ENCODE results near the gene LRRK1. TPM values are rescaled to one million over a fixed set of nuclear protein-coding genes. Genes with fewer than 3 reads are reported as not detected.
A peak's percentile ranks its signal among the peaks of the same experiment; 100 is the strongest.

Gene LRRK1
- total RNA-seq, 1 donor: 20.2 TPM

- DNase-seq (ENCODE audit: low read depth in 2 of 3, low spot score in 2 of 3): no peak
These were observed 47.8 kb downstream of the LRRK1 start for GRCh38 chr15:100966997-100967396.

GRCh38 chr15:100968050-100968966, 49.2 kb downstream of the LRRK1 start:
- no peak for DNase-seq (ENCODE audit: low read depth in 2 of 3, low spot score in 2 of 3)

- no peak for DNase-seq (ENCODE audit: low read depth in 2 of 3, low spot score in 2 of 3)
These were observed 53.8 kb downstream of the LRRK1 start for GRCh38 chr15:100972975-100973350.

- DNase-seq (ENCODE audit: low read depth in 2 of 3, low spot score in 2 of 3): peak in 2 of 3 donors; percentile 39 to 42
These were observed 54.4 kb downstream of the LRRK1 start for GRCh38 chr15:100973351-100974111.

GRCh38 chr15:100975043-100975442, 55.9 kb downstream of the LRRK1 start:
- no peak for DNase-seq (ENCODE audit: low read depth in 2 of 3, low spot score in 2 of 3)

GRCh38 chr15:100980410-100981046, 61.4 kb downstream of the LRRK1 start:
- DNase-seq (ENCODE audit: low read depth in 2 of 3, low spot score in 2 of 3): no peak

- DNase-seq (ENCODE audit: low read depth in 2 of 3, low spot score in 2 of 3): no peak
These were observed 61.9 kb downstream of the LRRK1 start for GRCh38 chr15:100981086-100981485.

GRCh38 chr15:100983221-100983620, 64.1 kb downstream of the LRRK1 start:
- DNase-seq (ENCODE audit: low read depth in 2 of 3, low spot score in 2 of 3): no peak

GRCh38 chr15:100985401-100985800, 66.2 kb downstream of the LRRK1 start:
- no peak for DNase-seq (ENCODE audit: low read depth in 2 of 3, low spot score in 2 of 3)

GRCh38 chr15:100986158-100986896, 67.2 kb downstream of the LRRK1 start:
- no peak for DNase-seq (ENCODE audit: low read depth in 2 of 3, low spot score in 2 of 3)

- no peak for DNase-seq (ENCODE audit: low read depth in 2 of 3, low spot score in 2 of 3)
These were observed 68.0 kb downstream of the LRRK1 start for GRCh38 chr15:100987143-100987542.

- DNase-seq (ENCODE audit: low read depth in 2 of 3, low spot score in 2 of 3): no peak
These were observed 69.1 kb downstream of the LRRK1 start for GRCh38 chr15:100988297-100988696.

GRCh38 chr15:100988857-100989256, 69.7 kb downstream of the LRRK1 start:
- DNase-seq (ENCODE audit: low read depth in 2 of 3, low spot score in 2 of 3): no peak

GRCh38 chr15:100994597-100995446, 75.7 kb downstream of the LRRK1 start:
- DNase-seq (ENCODE audit: low read depth in 2 of 3, low spot score in 2 of 3): no peak

- no peak for DNase-seq (ENCODE audit: low read depth in 2 of 3, low spot score in 2 of 3)
These were observed 76.6 kb downstream of the LRRK1 start for GRCh38 chr15:100995471-100996430.

GRCh38 chr15:100997442-100997841, 78.3 kb downstream of the LRRK1 start:
- DNase-seq (ENCODE audit: low read depth in 2 of 3, low spot score in 2 of 3): no peak

GRCh38 chr15:100998630-100999029, 79.5 kb downstream of the LRRK1 start:
- no peak for DNase-seq (ENCODE audit: low read depth in 2 of 3, low spot score in 2 of 3)

- no peak for DNase-seq (ENCODE audit: low read depth in 2 of 3, low spot score in 2 of 3)
These were observed 80.2 kb downstream of the LRRK1 start for GRCh38 chr15:100999369-100999768.

- DNase-seq (ENCODE audit: low read depth in 2 of 3, low spot score in 2 of 3): no peak
These were observed 81.1 kb downstream of the LRRK1 start for GRCh38 chr15:101000271-101000681.

Measured in hematopoietic multipotent progenitor cell (in vitro differentiated cells).